GM12878 (cell line): ENCODE data around the gene DDX5. TPM values are rescaled to one million over a fixed set of nuclear protein-coding genes. Genes with fewer than 3 reads are reported as not detected.

ENCODE experiments used
- ATAC-seq: fragments of 200-7000 bp; cut with Tn5 transposase; 3 replicates; pipeline ENCODE4 v1.9.1; 2020; ENCODE audit warnings: mild to moderate bottlenecking, moderate library complexity
- BruUV-seq: library from RNA; stranded (reverse); fragments of 400-500 nt; replicated peaks from 2 replicates; lab custom pipeline; 2021; lab: Mats Ljungman, UMichigan
- CTCF ChIA-PET: fragments of 300-600 bp; sonication (Branson Sonifier 250); formaldehyde crosslinking; extraction: SDS; loops from one replicate; lab custom pipeline; 2021; ENCODE audit warnings: inconsistent platforms; lab: Yijun Ruan, JAX
- POLR2A ChIA-PET: fragments of 350-600 bp; formaldehyde crosslinking; extraction: SDS; loops from one replicate; lab custom pipeline; 2021; ENCODE audit warnings: inconsistent platforms; lab: Charles Lee
- RAD21 ChIA-PET: fragments of 300-600 bp; sonication (Branson Sonifier 250); formaldehyde crosslinking; loops from one replicate; lab custom pipeline; 2023; ENCODE audit warnings: antibody characterized with exemption; ENCODE audit not compliant: unreplicated experiment; lab: Charles Lee
- SMC1A ChIA-PET: fragments of 300-600 bp; sonication (Branson Sonifier 250); formaldehyde crosslinking; loops from one replicate; lab custom pipeline; 2023; ENCODE audit not compliant: unreplicated experiment, uncharacterized antibody; lab: Charles Lee
- DNase-seq: peaks from one replicate; pipeline ENCODE4 v3.0.0-alpha.2; 2011; ENCODE audit warnings: low read depth, low spot score
- FAIRE-seq: peaks from 3 replicates; lab custom pipeline; 2011; peaks lifted over from hg19 to GRCh38; lab: Jason Lieb, UNC
- H2AFZ ChIP-seq: 2 replicates; pipeline ENCODE4 v1.6.0; 2011; ENCODE audit warnings: low read depth, low read length, control low read depth; ENCODE audit not compliant: control insufficient read depth
- H3K27ac ChIP-seq: 2 replicates; pipeline ENCODE4 v1.5.1; 2011; ENCODE audit warnings: control low read depth; ENCODE audit not compliant: control insufficient read depth, insufficient read depth
- H3K27me3 ChIP-seq, 2 experiments: replicated peaks in 1 of 2; 2 replicates each; pipeline versions ENCODE4 v1.6.0 to v1.6.1; 2011; ENCODE audit warnings: low read length in 1 of 2; ENCODE audit not compliant: control insufficient read depth in 2 of 2, insufficient read depth in 2 of 2
- H3K36me3 ChIP-seq, 2 experiments: 2 replicates each; pipeline ENCODE4 v1.5.1; 2011; ENCODE audit warnings: low read length in 1 of 2; ENCODE audit not compliant: control insufficient read depth in 2 of 2, insufficient read depth in 2 of 2
- H3K4me1 ChIP-seq: 2 replicates; pipeline ENCODE4 v1.6.1; 2011; ENCODE audit warnings: mild to moderate bottlenecking, low read length, moderate library complexity, mixed read lengths; ENCODE audit not compliant: control insufficient read depth, insufficient read depth
- H3K4me2 ChIP-seq: 2 replicates; pipeline ENCODE4 v1.6.0; 2011; ENCODE audit warnings: control low read depth; ENCODE audit not compliant: control insufficient read depth, insufficient read depth
- H3K4me3 ChIP-seq: fragments of 200-600 bp; sonication (generic); 2 replicates; pipeline ENCODE4 v1.5.1; 2016
- H3K79me2 ChIP-seq: 2 replicates; pipeline ENCODE4 v1.6.0; 2011; ENCODE audit warnings: low read length; ENCODE audit not compliant: control insufficient read depth, insufficient read depth
- H3K9ac ChIP-seq: 2 replicates; pipeline ENCODE4 v1.8.0; 2011; ENCODE audit warnings: low read length, control low read depth, mixed read lengths; ENCODE audit not compliant: control insufficient read depth, insufficient read depth
- H3K9me3 ChIP-seq: replicated peaks from 3 replicates; pipeline ENCODE4 v1.5.1; 2011; ENCODE audit warnings: mild to moderate bottlenecking, low read length; ENCODE audit not compliant: control insufficient read depth, insufficient read depth
- H4K20me1 ChIP-seq: 2 replicates; pipeline ENCODE4 v1.6.0; 2011; ENCODE audit not compliant: control insufficient read depth, insufficient read depth
- CBX3 ChIP-seq: fragments of 200-600 bp; sonication (generic); IDR thresholded peaks from 2 replicates; pipeline ENCODE4 v1.6.1; 2016; ENCODE audit warnings: low read depth, borderline replicate concordance
- GATAD2B ChIP-seq: fragments of 450-650 bp; conservative IDR thresholded peaks from 2 replicates; pipeline ENCODE4 v1.6.1; 2017; ENCODE audit warnings: low read depth, mild to moderate bottlenecking, moderate library complexity
- IKZF2 ChIP-seq, 2 experiments: fragments of 450-650 bp; IDR thresholded peaks; 2 replicates each; pipeline ENCODE4 v1.6.1; 2017; ENCODE audit warnings: mild to moderate bottlenecking in 2 of 2, moderate library complexity in 2 of 2
- IRF4 ChIP-seq: IDR thresholded peaks from 2 replicates; pipeline ENCODE4 v1.6.1; 2011; ENCODE audit warnings: low read depth, low read length
- LARP7 ChIP-seq: fragments of 450-650 bp; IDR thresholded peaks from 2 replicates; pipeline ENCODE4 v1.6.1; 2017; ENCODE audit warnings: mild to moderate bottlenecking
- MYB ChIP-seq: fragments of 150-350 bp; IDR thresholded peaks from 2 replicates; pipeline ENCODE4 v1.6.1; 2014; ENCODE audit warnings: mild to moderate bottlenecking, low read depth, low read length, borderline replicate concordance
- MYC ChIP-seq: IDR thresholded peaks from 2 replicates; pipeline ENCODE4 v1.6.1; 2011; ENCODE audit warnings: mild to moderate bottlenecking, low read length, moderate library complexity, inconsistent platforms; ENCODE audit not compliant: insufficient read depth, insufficient replicate concordance, insufficient read length, severe bottlenecking
- POLR2AphosphoS2 ChIP-seq: IDR thresholded peaks from 2 replicates; pipeline ENCODE4 v1.6.1; 2011; ENCODE audit warnings: low read depth, mild to moderate bottlenecking, low read length, improper control_type of control experiment, moderate library complexity
- SMARCA5 ChIP-seq: fragments of 450-650 bp; IDR thresholded peaks from 2 replicates; pipeline ENCODE4 v1.6.1; 2017; ENCODE audit warnings: mild to moderate bottlenecking
- TAF1 ChIP-seq: IDR thresholded peaks from 2 replicates; pipeline ENCODE4 v1.6.1; 2011; ENCODE audit warnings: mild to moderate bottlenecking, low read depth, low read length, borderline replicate concordance
- ZZZ3 ChIP-seq: IDR thresholded peaks from 2 replicates; pipeline ENCODE4 v1.6.1; 2011; ENCODE audit warnings: low read depth; ENCODE audit not compliant: control insufficient read depth, insufficient read length
- WGBS: methylation state at CpG from one replicate; pipeline ENCODE4 v1.1.6; 2016; ENCODE audit warnings: low lambda C conversion rate; ENCODE audit not compliant: insufficient replicate concordance, insufficient coverage; ENCODE audit errors: missing lambda C conversion rate; 5-methylcytosine and 5-hydroxymethylcytosine counted together
- in situ Hi-C: fragments of 300-500 bp; cut with MboI; formaldehyde crosslinking; loops from 9 replicates; pipeline ENCODE4 v1.14.3; 2018; ENCODE audit warnings: mixed read lengths
- intact Hi-C: fragments of 100-400 bp; cut with micrococcal nuclease; formaldehyde crosslinking; loops from one replicate; pipeline ENCODE4 v1.14.2; 2022; ENCODE audit not compliant: unreplicated experiment
- polyA plus RNA-seq, 11 experiments: library from polyadenylated mRNA; depleted of rRNA in 4 of 11; unstranded in 6 of 11; stranded (reverse) in 5 of 11; fragments of >200 nt; fragmentation: Nextera tagmentation in 4 of 11; fragmentation: Illumina TruSeq in 1 of 11; extraction: Ambion mirVana in 4 of 11; extraction: Trizol in 1 of 11; gene quantifications; 1 replicate in 1 of 11; 2 replicates in 10 of 11; pipeline versions ENCODE4 v1.2.1 to v1.2.3, GENCODE V29; 2011 to 2016; ENCODE audit warnings: inconsistent platforms in 2 of 11, missing spikeins in 2 of 11, low read depth in 1 of 11
- total RNA-seq, 4 experiments: library from RNA; depleted of rRNA in 3 of 4; stranded (reverse); fragments of >200 nt in 3 of 4; fragmentation: Illumina TruSeq in 1 of 4; extraction: Trizol in 1 of 4; gene quantifications; 2 replicates each; pipeline versions ENCODE4 v1.2.1 to v1.2.3, GENCODE V29; 2013 to 2021
- TF ChIP-seq, protein P1 (sequence below): fragments of 450-650 bp; IDR thresholded peaks from 2 replicates; pipeline ENCODE4 v1.6.1; 2018; ENCODE audit warnings: borderline replicate concordance, mild to moderate bottlenecking; ENCODE audit not compliant: partially characterized antibody
- TF ChIP-seq, protein P2 (sequence below): fragments of 450-650 bp; IDR thresholded peaks from 2 replicates; pipeline ENCODE4 v1.6.1; 2016; ENCODE audit warnings: mild to moderate bottlenecking
- TF ChIP-seq, protein P3 (sequence below): IDR thresholded peaks from 2 replicates; pipeline ENCODE4 v1.6.1; 2011; ENCODE audit warnings: mild to moderate bottlenecking, low read depth, low read length, moderate library complexity; ENCODE audit not compliant: insufficient replicate concordance
- TF ChIP-seq, protein P4 (sequence below): fragments of 450-650 bp; IDR thresholded peaks from 2 replicates; pipeline ENCODE4 v1.6.1; 2016; ENCODE audit warnings: mild to moderate bottlenecking, moderate library complexity, borderline replicate concordance

Gene DDX5
- total and polyA plus RNA-seq, 10 of the 15 experiments (the other 5 are each of a cell fraction or from before 2014, with no cell fraction given): 257 to 1,423 (median 719) TPM

DNA sequence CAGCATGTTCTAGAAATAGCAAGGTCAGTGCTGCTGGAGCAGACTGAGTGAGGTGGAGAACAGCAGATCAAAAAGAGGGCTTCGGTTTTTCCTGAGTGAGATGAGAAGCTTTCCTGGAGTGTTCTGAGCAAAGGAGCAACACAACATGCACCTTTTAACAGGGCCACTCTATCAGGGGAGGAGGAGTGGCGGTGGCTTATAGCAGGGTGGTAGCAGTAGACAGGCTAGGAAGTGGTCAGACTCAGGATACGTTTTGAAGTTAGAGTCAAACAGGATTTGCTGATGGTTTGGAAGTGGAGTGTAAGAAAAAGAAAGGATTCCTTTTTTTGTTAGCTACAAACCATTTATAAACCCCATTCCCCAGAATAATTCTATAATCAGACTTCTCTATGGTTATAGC lies 21.7 kb downstream of the DDX5 start:
- H3K27ac ChIP-seq: no peak overlapping the region
- SMC1A ChIA-PET: interaction anchor here (0.6 to 1.8 kb wide), 3 partner anchors 57 to 63 kb away, joined by 3 to 6 read pairs (median 3); no protein-coding TSS in a partner anchor
- FAIRE-seq (peak; percentile 13), ATAC-seq (no peak), DNase-seq (no peak)
- in situ Hi-C loops: no loop called here
- H3K4me1 ChIP-seq: no peaks in the 10 kb centered on the region
- H3K9ac ChIP-seq: no peak overlapping the region
- RAD21 ChIA-PET: interaction anchor here (0.7 kb wide), 1 partner anchor 66 kb away, joined by 3 read pairs; no protein-coding TSS in a partner anchor
- no peak overlapping the region for H3K4me3 ChIP-seq
- WGBS: 97% methylated on average over 3 of the region's 3 CpGs
- no peak overlapping the region for H3K4me2 ChIP-seq
- CTCF ChIA-PET: interaction anchor here (0.9 to 5.2 kb wide), 4 partner anchors 8 to 165 kb away, joined by 3 to 27 read pairs (median 4); no protein-coding TSS in a partner anchor
- intact Hi-C loops: no loop called here
- POLR2A ChIA-PET: no interaction called here
- no peak overlapping the region for H2AFZ ChIP-seq
- H3K79me2 ChIP-seq: no peaks in the 10 kb centered on the region
- H3K36me3 ChIP-seq: peaks cover 2 to 15% of the 10 kb centered on the region in 2 experiments; a peak in 3 of 4 replicates
- no TSS peak for BruUV-seq
- no peaks in the 10 kb centered on the region for H4K20me1 ChIP-seq
- H3K9me3 ChIP-seq: no peaks in the 10 kb centered on the region
- H3K27me3 ChIP-seq: no peaks in the 10 kb centered on the region
- TF ChIP-seq TAF1 (no peak), IKZF2 (IDR thresholded peaks at IDR 0.05) (no peak), IRF4 (no peak), POLR2AphosphoS2 (no peak), ZZZ3 (no peak), SMARCA5 (no peak), GATAD2B (no peak), CBX3 (no peak), MYB (no peak), LARP7 (no peak), MYC (no peak)
- TF ChIP-seq, protein P1, sequence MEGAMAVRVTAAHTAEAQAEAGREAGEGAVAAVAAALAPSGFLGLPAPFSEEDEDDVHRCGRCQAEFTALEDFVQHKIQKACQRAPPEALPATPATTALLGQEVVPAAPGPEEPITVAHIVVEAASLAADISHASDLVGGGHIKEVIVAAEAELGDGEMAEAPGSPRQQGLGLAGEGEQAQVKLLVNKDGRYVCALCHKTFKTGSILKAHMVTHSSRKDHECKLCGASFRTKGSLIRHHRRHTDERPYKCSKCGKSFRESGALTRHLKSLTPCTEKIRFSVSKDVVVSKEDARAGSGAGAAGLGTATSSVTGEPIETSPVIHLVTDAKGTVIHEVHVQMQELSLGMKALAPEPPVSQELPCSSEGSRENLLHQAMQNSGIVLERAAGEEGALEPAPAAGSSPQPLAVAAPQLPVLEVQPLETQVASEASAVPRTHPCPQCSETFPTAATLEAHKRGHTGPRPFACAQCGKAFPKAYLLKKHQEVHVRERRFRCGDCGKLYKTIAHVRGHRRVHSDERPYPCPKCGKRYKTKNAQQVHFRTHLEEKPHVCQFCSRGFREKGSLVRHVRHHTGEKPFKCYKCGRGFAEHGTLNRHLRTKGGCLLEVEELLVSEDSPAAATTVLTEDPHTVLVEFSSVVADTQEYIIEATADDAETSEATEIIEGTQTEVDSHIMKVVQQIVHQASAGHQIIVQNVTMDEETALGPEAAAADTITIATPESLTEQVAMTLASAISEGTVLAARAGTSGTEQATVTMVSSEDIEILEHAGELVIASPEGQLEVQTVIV: no peak
- TF ChIP-seq, protein P2, sequence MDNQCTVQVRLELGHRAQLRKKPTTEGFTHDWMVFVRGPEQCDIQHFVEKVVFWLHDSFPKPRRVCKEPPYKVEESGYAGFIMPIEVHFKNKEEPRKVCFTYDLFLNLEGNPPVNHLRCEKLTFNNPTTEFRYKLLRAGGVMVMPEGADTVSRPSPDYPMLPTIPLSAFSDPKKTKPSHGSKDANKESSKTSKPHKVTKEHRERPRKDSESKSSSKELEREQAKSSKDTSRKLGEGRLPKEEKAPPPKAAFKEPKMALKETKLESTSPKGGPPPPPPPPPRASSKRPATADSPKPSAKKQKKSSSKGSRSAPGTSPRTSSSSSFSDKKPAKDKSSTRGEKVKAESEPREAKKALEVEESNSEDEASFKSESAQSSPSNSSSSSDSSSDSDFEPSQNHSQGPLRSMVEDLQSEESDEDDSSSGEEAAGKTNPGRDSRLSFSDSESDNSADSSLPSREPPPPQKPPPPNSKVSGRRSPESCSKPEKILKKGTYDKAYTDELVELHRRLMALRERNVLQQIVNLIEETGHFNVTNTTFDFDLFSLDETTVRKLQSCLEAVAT: no peak
- TF ChIP-seq, protein P3, sequence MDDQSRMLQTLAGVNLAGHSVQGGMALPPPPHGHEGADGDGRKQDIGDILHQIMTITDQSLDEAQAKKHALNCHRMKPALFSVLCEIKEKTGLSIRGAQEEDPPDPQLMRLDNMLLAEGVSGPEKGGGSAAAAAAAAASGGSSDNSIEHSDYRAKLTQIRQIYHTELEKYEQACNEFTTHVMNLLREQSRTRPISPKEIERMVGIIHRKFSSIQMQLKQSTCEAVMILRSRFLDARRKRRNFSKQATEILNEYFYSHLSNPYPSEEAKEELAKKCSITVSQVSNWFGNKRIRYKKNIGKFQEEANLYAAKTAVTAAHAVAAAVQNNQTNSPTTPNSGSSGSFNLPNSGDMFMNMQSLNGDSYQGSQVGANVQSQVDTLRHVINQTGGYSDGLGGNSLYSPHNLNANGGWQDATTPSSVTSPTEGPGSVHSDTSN: no peak
- TF ChIP-seq, protein P4, sequence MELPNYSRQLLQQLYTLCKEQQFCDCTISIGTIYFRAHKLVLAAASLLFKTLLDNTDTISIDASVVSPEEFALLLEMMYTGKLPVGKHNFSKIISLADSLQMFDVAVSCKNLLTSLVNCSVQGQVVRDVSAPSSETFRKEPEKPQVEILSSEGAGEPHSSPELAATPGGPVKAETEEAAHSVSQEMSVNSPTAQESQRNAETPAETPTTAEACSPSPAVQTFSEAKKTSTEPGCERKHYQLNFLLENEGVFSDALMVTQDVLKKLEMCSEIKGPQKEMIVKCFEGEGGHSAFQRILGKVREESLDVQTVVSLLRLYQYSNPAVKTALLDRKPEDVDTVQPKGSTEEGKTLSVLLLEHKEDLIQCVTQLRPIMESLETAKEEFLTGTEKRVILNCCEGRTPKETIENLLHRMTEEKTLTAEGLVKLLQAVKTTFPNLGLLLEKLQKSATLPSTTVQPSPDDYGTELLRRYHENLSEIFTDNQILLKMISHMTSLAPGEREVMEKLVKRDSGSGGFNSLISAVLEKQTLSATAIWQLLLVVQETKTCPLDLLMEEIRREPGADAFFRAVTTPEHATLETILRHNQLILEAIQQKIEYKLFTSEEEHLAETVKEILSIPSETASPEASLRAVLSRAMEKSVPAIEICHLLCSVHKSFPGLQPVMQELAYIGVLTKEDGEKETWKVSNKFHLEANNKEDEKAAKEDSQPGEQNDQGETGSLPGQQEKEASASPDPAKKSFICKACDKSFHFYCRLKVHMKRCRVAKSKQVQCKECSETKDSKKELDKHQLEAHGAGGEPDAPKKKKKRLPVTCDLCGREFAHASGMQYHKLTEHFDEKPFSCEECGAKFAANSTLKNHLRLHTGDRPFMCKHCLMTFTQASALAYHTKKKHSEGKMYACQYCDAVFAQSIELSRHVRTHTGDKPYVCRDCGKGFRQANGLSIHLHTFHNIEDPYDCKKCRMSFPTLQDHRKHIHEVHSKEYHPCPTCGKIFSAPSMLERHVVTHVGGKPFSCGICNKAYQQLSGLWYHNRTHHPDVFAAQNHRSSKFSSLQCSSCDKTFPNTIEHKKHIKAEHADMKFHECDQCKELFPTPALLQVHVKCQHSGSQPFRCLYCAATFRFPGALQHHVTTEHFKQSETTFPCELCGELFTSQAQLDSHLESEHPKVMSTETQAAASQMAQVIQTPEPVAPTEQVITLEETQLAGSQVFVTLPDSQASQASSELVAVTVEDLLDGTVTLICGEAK: no peak
